Measurements from ENCODE around the gene TCF4.

TCF4 gene

GRCh38 chr18:55421308-55421614 lies 166.7 kb downstream of the TCF4 start:
- H4K12ac ChIP-seq (ENCODE audit: low read depth, low read length) = no peak overlapping the region
- no peak overlapping the region for H3K27ac ChIP-seq (ENCODE audit: low read depth, low read length)
- H3K36me3 ChIP-seq (ENCODE audit: control insufficient read depth in 1 of 2, insufficient read depth in 2 of 2, low read length in 2 of 2) = no peaks in the 10 kb centered on the region
- peaks cover 2% of the 10 kb centered on the region for H3K79me1 ChIP-seq (ENCODE audit: low read length)
- no peak overlapping the region for H3K4ac ChIP-seq (ENCODE audit: low read depth, low read length)
- H3K4me3 ChIP-seq (ENCODE audit: low read depth, low read length) = no peak overlapping the region
- H2BK5ac ChIP-seq (ENCODE audit: low read depth, low read length, poor library complexity) = no peak overlapping the region
- DNase-seq = no peak
- no peak overlapping the region for H3K9ac ChIP-seq (ENCODE audit: low read length)
- H3K27me3 ChIP-seq (ENCODE audit: insufficient read depth, low read length) = no peaks in the 10 kb centered on the region
- no peak overlapping the region for H2BK12ac ChIP-seq (ENCODE audit: low read length)
- H3K4me2 ChIP-seq (ENCODE audit: low read length) = no peak overlapping the region
- no peaks in the 10 kb centered on the region for H3K9me3 ChIP-seq (ENCODE audit: insufficient read depth, low read depth, low read length)
- H3K14ac ChIP-seq (ENCODE audit: low read length) = no peak overlapping the region
- WGBS (ENCODE audit: extremely low coverage, insufficient coverage, insufficient read length) = no CpG with 5 or more reads among the region's 4 CpGs
- no peak overlapping the region for H4K91ac ChIP-seq (ENCODE audit: low read depth, low read length)
- H3K23ac ChIP-seq (ENCODE audit: low read length) = no peak overlapping the region
- no peak overlapping the region for H4K8ac ChIP-seq (ENCODE audit: low read depth, low read length)
- no peak overlapping the region for H2AK5ac ChIP-seq (ENCODE audit: low read length)
- peaks cover 2 to 3% of the 10 kb centered on the region in 2 experiments for H3K4me1 ChIP-seq (ENCODE audit: control insufficient read depth in 1 of 2, insufficient read depth in 2 of 2, low read length in 2 of 2)
- H3K79me2 ChIP-seq (ENCODE audit: control insufficient read depth, insufficient read depth, low read length, poor library complexity) = no peaks in the 10 kb centered on the region
- no peak overlapping the region for H2AFZ ChIP-seq (ENCODE audit: insufficient read depth, low read length, poor library complexity)
- H2BK120ac ChIP-seq (ENCODE audit: insufficient read depth, low read length, poor library complexity) = no peak overlapping the region
- H3K18ac ChIP-seq (ENCODE audit: low read length) = no peak overlapping the region

- H3K4ac ChIP-seq (ENCODE audit: low read depth, low read length) = no peak overlapping the region
- no peak overlapping the region for H4K91ac ChIP-seq (ENCODE audit: low read depth, low read length)
- H3K9ac ChIP-seq (ENCODE audit: low read length) = no peak overlapping the region
- peaks cover 2% of the 10 kb centered on the region for H3K79me1 ChIP-seq (ENCODE audit: low read length)
- H3K36me3 ChIP-seq (ENCODE audit: control insufficient read depth in 1 of 2, insufficient read depth in 2 of 2, low read length in 2 of 2) = no peaks in the 10 kb centered on the region
- no peaks in the 10 kb centered on the region for H3K9me3 ChIP-seq (ENCODE audit: insufficient read depth, low read depth, low read length)
- no peak overlapping the region for H2BK12ac ChIP-seq (ENCODE audit: low read length)
- H3K4me1 ChIP-seq (ENCODE audit: control insufficient read depth in 1 of 2, insufficient read depth in 2 of 2, low read length in 2 of 2) = peaks cover 2 to 3% of the 10 kb centered on the region in 2 experiments
- no peak overlapping the region for H3K14ac ChIP-seq (ENCODE audit: low read length)
- no peak overlapping the region for H4K12ac ChIP-seq (ENCODE audit: low read depth, low read length)
- no peak overlapping the region for H3K27ac ChIP-seq (ENCODE audit: low read depth, low read length)
- no peak overlapping the region for H3K4me3 ChIP-seq (ENCODE audit: low read depth, low read length)
- no peaks in the 10 kb centered on the region for H3K79me2 ChIP-seq (ENCODE audit: control insufficient read depth, insufficient read depth, low read length, poor library complexity)
- no peak overlapping the region for H3K18ac ChIP-seq (ENCODE audit: low read length)
- H2AFZ ChIP-seq (ENCODE audit: insufficient read depth, low read length, poor library complexity) = no peak overlapping the region
- H3K27me3 ChIP-seq (ENCODE audit: insufficient read depth, low read length) = no peaks in the 10 kb centered on the region
- H2BK120ac ChIP-seq (ENCODE audit: insufficient read depth, low read length, poor library complexity) = no peak overlapping the region
- no peak overlapping the region for H3K23ac ChIP-seq (ENCODE audit: low read length)
- H3K4me2 ChIP-seq (ENCODE audit: low read length) = no peak overlapping the region
- no peak overlapping the region for H4K8ac ChIP-seq (ENCODE audit: low read depth, low read length)
- WGBS (ENCODE audit: extremely low coverage, insufficient coverage, insufficient read length) = no CpG with 5 or more reads among the region's 6 CpGs
- H2AK5ac ChIP-seq (ENCODE audit: low read length) = no peak overlapping the region
- no peak overlapping the region for H2BK5ac ChIP-seq (ENCODE audit: low read depth, low read length, poor library complexity)
- no peak for DNase-seq
Measured at GRCh38 chr18:55420665-55421307, 167.2 kb downstream of the TCF4 start.

- Histone ChIP-seq H3K4me3 (ENCODE audit: low read depth, low read length) (no peak overlapping the region), H2AK5ac (ENCODE audit: low read length) (no peak overlapping the region), H3K79me2 (ENCODE audit: control insufficient read depth, insufficient read depth, low read length, poor library complexity) (no peaks in the 10 kb centered on the region), H3K23ac (ENCODE audit: low read length) (peak overlapping the region; percentile 80), H3K27ac (ENCODE audit: low read depth, low read length) (no peak overlapping the region), H2AFZ (ENCODE audit: insufficient read depth, low read length, poor library complexity) (no peak overlapping the region), H3K36me3 (ENCODE audit: control insufficient read depth in 1 of 2, insufficient read depth in 2 of 2, low read length in 2 of 2) (no peaks in the 10 kb centered on the region), H3K9ac (ENCODE audit: low read length) (no peak overlapping the region), H3K79me1 (ENCODE audit: low read length) (peaks cover 2% of the 10 kb centered on the region), H3K4me1 (ENCODE audit: control insufficient read depth in 1 of 2, insufficient read depth in 2 of 2, low read length in 2 of 2) (peaks cover 2 to 3% of the 10 kb centered on the region in 2 experiments), H2BK120ac (ENCODE audit: insufficient read depth, low read length, poor library complexity) (no peak overlapping the region), H2BK12ac (ENCODE audit: low read length) (no peak overlapping the region), H3K4ac (ENCODE audit: low read depth, low read length) (no peak overlapping the region), H3K4me2 (ENCODE audit: low read length) (no peak overlapping the region), H3K9me3 (ENCODE audit: insufficient read depth, low read depth, low read length) (no peaks in the 10 kb centered on the region), H4K91ac (ENCODE audit: low read depth, low read length) (no peak overlapping the region), H2BK5ac (ENCODE audit: low read depth, low read length, poor library complexity) (no peak overlapping the region), H3K18ac (ENCODE audit: low read length) (no peak overlapping the region), H4K8ac (ENCODE audit: low read depth, low read length) (no peak overlapping the region), H3K14ac (ENCODE audit: low read length) (no peak overlapping the region), H3K27me3 (ENCODE audit: insufficient read depth, low read length) (no peaks in the 10 kb centered on the region), H4K12ac (ENCODE audit: low read depth, low read length) (no peak overlapping the region)
- WGBS (ENCODE audit: extremely low coverage, insufficient coverage, insufficient read length) = 100% methylated on average over 1 of the region's 7 CpGs
- no peak for DNase-seq
Measured at GRCh38 chr18:55419947-55420664, 167.9 kb downstream of the TCF4 start.

GRCh38 chr18:55419132-55419946 lies 168.7 kb downstream of the TCF4 start:
- no peak overlapping the region for H2AFZ ChIP-seq (ENCODE audit: insufficient read depth, low read length, poor library complexity)

More at GRCh38 chr18:55419132-55419946, 168.7 kb downstream of the TCF4 start:
- H4K8ac ChIP-seq (ENCODE audit: low read depth, low read length) = no peak overlapping the region
- H3K23ac ChIP-seq (ENCODE audit: low read length) = no peak overlapping the region
- no peaks in the 10 kb centered on the region for H3K9me3 ChIP-seq (ENCODE audit: insufficient read depth, low read depth, low read length)
- H4K12ac ChIP-seq (ENCODE audit: low read depth, low read length) = no peak overlapping the region
- no peak overlapping the region for H2BK12ac ChIP-seq (ENCODE audit: low read length)
- peak overlapping the region; percentile 55 for H3K4ac ChIP-seq (ENCODE audit: low read depth, low read length)
- peaks cover 2% of the 10 kb centered on the region for H3K79me1 ChIP-seq (ENCODE audit: low read length)
- no CpG with 5 or more reads among the region's 5 CpGs for WGBS (ENCODE audit: extremely low coverage, insufficient coverage, insufficient read length)
- no peak for DNase-seq
- H4K91ac ChIP-seq (ENCODE audit: low read depth, low read length) = no peak overlapping the region
- no peak overlapping the region for H2BK5ac ChIP-seq (ENCODE audit: low read depth, low read length, poor library complexity)
- no peak overlapping the region for H3K4me2 ChIP-seq (ENCODE audit: low read length)
- H2AK5ac ChIP-seq (ENCODE audit: low read length) = no peak overlapping the region
- no peak overlapping the region for H3K9ac ChIP-seq (ENCODE audit: low read length)
- no peak overlapping the region for H3K4me3 ChIP-seq (ENCODE audit: low read depth, low read length)
- no peaks in the 10 kb centered on the region for H3K79me2 ChIP-seq (ENCODE audit: control insufficient read depth, insufficient read depth, low read length, poor library complexity)
- no peaks in the 10 kb centered on the region for H3K27me3 ChIP-seq (ENCODE audit: insufficient read depth, low read length)
- H3K36me3 ChIP-seq (ENCODE audit: control insufficient read depth in 1 of 2, insufficient read depth in 2 of 2, low read length in 2 of 2) = no peaks in the 10 kb centered on the region
- H2BK120ac ChIP-seq (ENCODE audit: insufficient read depth, low read length, poor library complexity) = no peak overlapping the region
- H3K14ac ChIP-seq (ENCODE audit: low read length) = no peak overlapping the region
- no peak overlapping the region for H3K18ac ChIP-seq (ENCODE audit: low read length)
- H3K27ac ChIP-seq (ENCODE audit: low read depth, low read length) = no peak overlapping the region
- H3K4me1 ChIP-seq (ENCODE audit: control insufficient read depth in 1 of 2, insufficient read depth in 2 of 2, low read length in 2 of 2) = peaks cover 2 to 3% of the 10 kb centered on the region in 2 experiments

All from trophoblast cell (in vitro differentiated cells and primary cell).